Prostate gland (tissue), 2 donors: ENCODE measurements around the gene MAML2.

Experiments
- CTCF ChIP-seq, 4 experiments: fragments of 200-600 bp in 2 of 4; fragments of 450-650 bp in 2 of 4; sonication (generic) in 2 of 4; IDR thresholded peaks; 1 replicate in 3 of 4; 2 replicates in 1 of 4; pipeline ENCODE4 v1.5.1; 2016 to 2019; ENCODE audit warnings: antibody characterized with exemption in 4 of 4, mild to moderate bottlenecking in 2 of 4, moderate library complexity in 2 of 4
- POLR2A ChIP-seq: fragments of 450-650 bp; IDR thresholded peaks from one replicate; pipeline ENCODE4 v1.6.1; 2016; ENCODE audit warnings: antibody characterized with exemption, mild to moderate bottlenecking
- POLR2AphosphoS5 ChIP-seq: sonication (generic); formaldehyde crosslinking; IDR thresholded peaks from one replicate; pipeline ENCODE4 v1.6.1; 2017; ENCODE audit warnings: antibody characterized with exemption

DNA sequence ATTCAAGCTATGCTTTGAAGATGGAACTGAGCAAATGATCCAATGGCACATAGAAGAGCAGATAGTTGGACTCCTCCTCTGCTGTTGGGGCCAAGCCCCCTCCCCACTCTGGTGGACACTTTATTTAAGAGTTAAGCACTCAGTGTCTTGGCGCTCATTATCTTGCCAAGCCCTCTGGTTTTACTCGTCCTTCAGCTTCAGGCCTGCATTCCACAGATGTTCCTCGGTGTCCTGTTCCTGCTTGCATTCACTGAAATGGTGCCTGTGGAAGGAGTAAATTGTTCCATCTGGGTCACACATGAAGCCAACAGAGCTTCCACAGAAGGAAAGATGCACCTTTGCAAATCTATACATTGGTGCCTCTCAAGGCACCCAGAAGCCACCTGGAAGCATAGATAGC is 26.1 kb downstream of the MAML2 start:
- TF ChIP-seq POLR2A = no peak
- no peak for TF ChIP-seq CTCF (IDR thresholded peaks at IDR 0.05)
- peak; percentile 66 for TF ChIP-seq POLR2AphosphoS5
